Vagina (tissue), 2 donors: ENCODE data around the gene FHL2.

Experiments
- POLR2AphosphoS5 ChIP-seq, 2 donors: sonication (generic); formaldehyde crosslinking; IDR thresholded peaks; one replicate each; pipeline ENCODE4 v1.9.0; 2017; ENCODE audit warnings: antibody characterized with exemption in 2 of 2, mild to moderate bottlenecking in 2 of 2, low read depth in 1 of 2; ENCODE audit not compliant: insufficient read depth in 1 of 2
- TF ChIP-seq, protein P1 (sequence below), 3 experiments: fragments of 450-650 bp in 2 of 3; fragments of 200-600 bp in 1 of 3; sonication (generic) in 1 of 3; IDR thresholded peaks; one replicate each; pipeline ENCODE4 v1.5.1; 2017 to 2019; ENCODE audit warnings: antibody characterized with exemption in 3 of 3, mild to moderate bottlenecking in 2 of 3, moderate library complexity in 2 of 3

DNA sequence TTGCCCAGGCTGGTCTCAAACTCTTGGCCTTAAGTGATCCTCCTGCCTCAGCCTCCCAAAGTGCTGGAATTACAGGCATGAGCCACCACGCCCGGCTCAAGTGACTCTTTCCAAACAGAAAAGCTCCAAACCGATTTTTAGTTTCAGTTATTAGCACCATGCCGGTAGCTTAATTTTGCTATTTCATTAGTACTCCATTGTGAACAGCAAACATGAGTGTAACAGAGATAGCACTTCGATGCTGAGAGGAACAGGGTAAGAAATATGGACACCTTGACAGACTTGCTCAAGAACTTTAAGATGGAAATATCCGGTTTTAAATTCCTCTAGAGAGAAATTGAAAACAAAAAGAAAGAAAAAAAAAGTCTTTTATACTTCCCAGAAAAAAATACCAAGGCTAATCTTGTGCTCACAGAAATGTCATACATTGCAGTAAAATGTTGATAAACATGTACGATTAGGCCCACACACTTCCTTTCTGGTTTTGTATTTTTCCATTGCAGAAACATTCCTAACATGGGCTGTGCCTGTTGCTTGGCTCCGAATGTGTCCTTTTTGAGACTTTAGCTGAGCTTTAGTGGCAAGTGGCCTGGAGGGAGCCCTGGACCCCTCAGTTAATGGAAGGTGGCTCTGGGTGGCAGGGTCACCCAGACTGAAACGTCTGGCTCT is 18.3 kb downstream of the FHL2 start:
- TF ChIP-seq, protein P1, sequence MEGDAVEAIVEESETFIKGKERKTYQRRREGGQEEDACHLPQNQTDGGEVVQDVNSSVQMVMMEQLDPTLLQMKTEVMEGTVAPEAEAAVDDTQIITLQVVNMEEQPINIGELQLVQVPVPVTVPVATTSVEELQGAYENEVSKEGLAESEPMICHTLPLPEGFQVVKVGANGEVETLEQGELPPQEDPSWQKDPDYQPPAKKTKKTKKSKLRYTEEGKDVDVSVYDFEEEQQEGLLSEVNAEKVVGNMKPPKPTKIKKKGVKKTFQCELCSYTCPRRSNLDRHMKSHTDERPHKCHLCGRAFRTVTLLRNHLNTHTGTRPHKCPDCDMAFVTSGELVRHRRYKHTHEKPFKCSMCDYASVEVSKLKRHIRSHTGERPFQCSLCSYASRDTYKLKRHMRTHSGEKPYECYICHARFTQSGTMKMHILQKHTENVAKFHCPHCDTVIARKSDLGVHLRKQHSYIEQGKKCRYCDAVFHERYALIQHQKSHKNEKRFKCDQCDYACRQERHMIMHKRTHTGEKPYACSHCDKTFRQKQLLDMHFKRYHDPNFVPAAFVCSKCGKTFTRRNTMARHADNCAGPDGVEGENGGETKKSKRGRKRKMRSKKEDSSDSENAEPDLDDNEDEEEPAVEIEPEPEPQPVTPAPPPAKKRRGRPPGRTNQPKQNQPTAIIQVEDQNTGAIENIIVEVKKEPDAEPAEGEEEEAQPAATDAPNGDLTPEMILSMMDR (IDR thresholded peaks at IDR 0.05): no peak
- TF ChIP-seq POLR2AphosphoS5 (IDR thresholded peaks at IDR 0.05; ENCODE audit: insufficient read depth in 1 of 2, low read depth in 1 of 2): no peak
